ENCODE data around the gene BCAS1. TPM values are rescaled to one million over a fixed set of nuclear protein-coding genes. Genes with fewer than 3 reads are reported as not detected.

Gene BCAS1
- polyA plus RNA-seq, 4 donors = 2.8 to 5.3 (median 4.9) TPM

DNA sequence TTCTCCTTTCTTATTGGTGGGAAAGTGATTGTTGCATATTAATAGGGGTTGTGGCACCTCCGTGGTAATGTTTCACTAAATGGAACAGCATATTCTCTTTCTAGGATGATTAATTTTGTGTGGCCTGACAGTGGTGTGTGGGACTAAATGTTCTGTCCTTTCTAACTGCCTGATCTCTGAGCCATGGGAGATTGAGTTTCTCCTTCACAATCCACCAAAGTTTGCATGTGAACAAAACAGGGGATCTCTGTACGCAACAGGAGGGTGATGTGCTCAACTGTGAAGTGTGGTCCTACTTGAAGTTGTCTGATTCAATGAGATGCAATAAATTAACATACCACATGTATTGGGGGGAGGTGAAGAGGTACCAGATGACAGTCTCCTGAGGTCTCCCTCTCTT, 19.3 kb downstream of the BCAS1 start:
- no peak for DNase-seq (ENCODE audit: low read depth in 4 of 4, low spot score in 2 of 4)

- no peak for DNase-seq (ENCODE audit: low read depth in 4 of 4, low spot score in 2 of 4)
Observed at GRCh38 chr20:54048891-54049545, 21.4 kb downstream of the BCAS1 start.

DNA sequence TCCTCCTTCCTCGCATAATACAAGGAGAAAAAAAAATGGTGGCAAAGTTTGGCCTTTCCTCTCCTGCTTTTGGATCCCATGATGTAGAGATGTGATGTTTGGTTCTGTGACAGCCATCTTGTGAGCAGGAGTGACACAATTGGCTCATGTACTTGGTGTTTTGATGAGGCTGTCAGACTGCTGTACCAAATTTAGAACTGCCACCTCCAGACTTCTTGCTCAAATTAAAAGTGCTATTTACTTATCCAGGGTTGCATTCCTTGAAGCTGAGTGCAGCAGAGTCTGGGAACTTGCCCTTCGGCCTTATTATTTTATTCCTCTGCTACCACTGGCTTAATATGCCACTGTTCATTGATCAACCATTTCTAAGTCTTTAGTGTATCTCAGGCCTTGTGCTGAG, 21.9 kb downstream of the BCAS1 start:
- no peak for DNase-seq (ENCODE audit: low read depth in 4 of 4, low spot score in 2 of 4)

- no peak for DNase-seq (ENCODE audit: low read depth in 4 of 4, low spot score in 2 of 4)
Observed at GRCh38 chr20:54047720-54048119, 22.7 kb downstream of the BCAS1 start.

GRCh38 chr20:54047048-54047447, 23.3 kb downstream of the BCAS1 start:
- DNase-seq (ENCODE audit: low read depth in 4 of 4, low spot score in 2 of 4) = no peak

GRCh38 chr20:54044156-54044555, 26.2 kb downstream of the BCAS1 start:
- DNase-seq (ENCODE audit: low read depth in 4 of 4, low spot score in 2 of 4) = no peak

DNA sequence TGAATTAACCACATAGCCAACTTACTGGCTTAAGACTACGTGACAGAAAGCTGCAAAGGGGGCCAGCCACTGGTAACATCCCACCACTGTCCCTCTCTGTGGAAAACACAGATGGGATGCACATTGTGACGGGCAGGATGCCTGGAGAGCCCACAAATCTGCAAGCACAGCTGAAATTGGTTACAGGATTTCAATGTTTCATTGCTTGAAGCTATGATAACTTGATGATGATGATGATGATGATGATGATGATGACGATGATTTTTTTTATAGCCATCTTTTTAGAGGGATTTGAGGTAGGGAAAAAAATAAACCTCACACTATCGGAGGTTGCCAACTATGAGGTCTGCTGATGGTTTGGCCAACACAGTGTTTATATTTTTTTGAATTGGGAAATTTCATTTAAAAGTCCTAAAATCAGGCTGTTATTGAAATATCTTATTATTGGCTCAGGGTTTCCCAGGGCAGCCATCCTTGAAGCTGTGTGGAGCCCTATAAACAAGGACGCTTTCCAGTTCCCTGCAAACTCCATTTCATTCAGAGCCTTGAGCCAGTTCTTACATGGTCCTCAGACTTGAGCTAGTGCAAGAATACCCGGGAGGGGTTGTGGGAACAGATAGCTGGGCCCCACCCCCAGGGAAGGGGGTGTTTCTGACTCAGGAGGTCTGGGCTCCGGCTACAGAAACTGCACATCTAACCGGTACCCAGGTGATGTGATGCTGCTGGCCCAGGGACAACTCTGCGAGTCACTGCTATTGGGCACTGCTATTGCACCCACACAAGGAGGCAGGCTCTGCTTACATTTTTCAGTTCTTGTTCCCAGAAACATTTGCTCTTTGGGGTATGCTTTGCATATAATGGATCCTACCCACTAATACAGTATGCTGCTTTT, 27.1 kb downstream of the BCAS1 start:
- DNase-seq (ENCODE audit: low read depth in 4 of 4, low spot score in 2 of 4) = no peak

DNA sequence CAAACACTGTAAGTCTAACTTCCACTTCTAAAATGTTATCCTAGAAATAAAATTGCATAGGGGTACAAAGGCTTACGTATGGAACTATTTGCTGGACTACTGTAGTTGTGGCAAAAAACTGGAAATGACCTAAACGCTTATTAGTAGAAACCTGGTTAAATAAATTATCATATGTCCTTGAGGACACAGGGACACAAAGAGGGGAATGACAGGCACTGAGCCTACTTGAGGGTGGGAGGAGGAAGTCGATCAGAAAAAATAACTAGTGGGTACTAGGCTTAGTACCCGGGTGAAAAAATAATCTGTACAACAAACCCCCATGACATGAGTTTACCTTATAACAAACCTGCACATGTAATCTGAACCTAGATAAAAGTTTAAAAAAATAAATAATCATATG, 28.4 kb downstream of the BCAS1 start:
- DNase-seq (ENCODE audit: low read depth in 4 of 4, low spot score in 2 of 4) = no peak

DNA sequence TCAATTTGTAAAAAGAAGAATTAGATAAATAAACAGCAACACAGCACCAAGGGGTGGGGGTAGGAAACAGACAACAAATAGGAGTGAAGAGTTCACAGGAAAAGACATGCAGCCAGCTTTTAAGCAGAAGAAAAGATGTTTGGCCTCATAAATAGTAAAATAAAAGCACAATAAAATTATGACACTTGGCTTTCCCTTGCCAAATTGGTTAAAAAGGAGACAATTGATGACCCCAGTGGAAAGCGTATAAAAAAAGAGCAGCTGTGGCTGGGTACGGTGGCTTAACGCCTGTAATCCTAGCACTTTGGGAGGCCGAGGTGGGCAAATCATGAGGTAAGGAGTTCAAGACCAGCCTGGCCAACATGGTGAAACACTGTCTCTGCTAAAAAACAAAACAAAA, 29.1 kb downstream of the BCAS1 start:
- DNase-seq (ENCODE audit: low read depth in 4 of 4, low spot score in 2 of 4) = no peak

- DNase-seq (ENCODE audit: low read depth in 4 of 4, low spot score in 2 of 4) = no peak
Observed at GRCh38 chr20:54040531-54040930, 29.9 kb downstream of the BCAS1 start.

GRCh38 chr20:54038961-54039360, 31.4 kb downstream of the BCAS1 start:
- DNase-seq (ENCODE audit: low read depth in 4 of 4, low spot score in 2 of 4) = no peak

GRCh38 chr20:54037525-54037924, 32.9 kb downstream of the BCAS1 start:
- DNase-seq (ENCODE audit: low read depth in 4 of 4, low spot score in 2 of 4) = no peak

GRCh38 chr20:54029643-54030042, 40.8 kb downstream of the BCAS1 start:
- no peak for DNase-seq (ENCODE audit: low read depth in 4 of 4, low spot score in 2 of 4)

- DNase-seq (ENCODE audit: low read depth in 4 of 4, low spot score in 2 of 4) = no peak
Observed at GRCh38 chr20:54029176-54029575, 41.2 kb downstream of the BCAS1 start.

DNA sequence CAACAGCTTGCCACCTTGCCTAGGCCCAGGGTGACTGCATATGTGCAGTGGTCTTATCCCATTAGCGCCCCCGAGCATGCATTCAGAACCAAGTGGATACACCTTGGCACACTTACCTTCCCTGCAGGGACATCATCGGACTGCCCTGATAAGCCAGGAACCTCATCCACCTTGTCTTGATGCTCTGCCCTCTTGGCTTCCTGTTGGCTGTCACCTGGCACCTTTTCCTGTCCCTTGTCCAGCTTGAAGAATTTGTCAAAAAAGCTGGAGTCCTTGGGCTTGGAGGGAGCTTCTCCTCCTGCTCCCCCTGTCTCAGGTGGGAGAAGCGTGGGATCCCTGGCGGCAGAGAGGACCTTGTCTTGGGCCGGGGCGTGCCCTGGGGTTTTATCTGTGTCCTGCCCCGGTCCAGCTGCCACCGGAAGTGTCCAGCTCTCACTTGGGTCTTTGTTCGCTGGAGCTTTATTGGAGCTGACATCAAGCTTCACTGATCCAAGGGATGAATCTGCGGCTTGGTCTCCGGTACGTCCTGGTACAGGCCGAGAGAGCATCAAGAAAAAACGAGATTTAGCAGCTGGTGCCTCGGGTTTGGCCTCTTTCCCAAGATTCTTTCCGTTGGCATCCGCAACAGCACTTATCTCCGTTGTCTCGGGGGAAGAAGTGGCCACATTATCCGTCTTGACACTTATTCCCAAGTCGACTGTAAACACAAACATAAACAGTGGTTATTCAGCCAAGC, 42.0 kb downstream of the BCAS1 start:
- DNase-seq (ENCODE audit: low read depth in 4 of 4, low spot score in 2 of 4) = no peak

DNA sequence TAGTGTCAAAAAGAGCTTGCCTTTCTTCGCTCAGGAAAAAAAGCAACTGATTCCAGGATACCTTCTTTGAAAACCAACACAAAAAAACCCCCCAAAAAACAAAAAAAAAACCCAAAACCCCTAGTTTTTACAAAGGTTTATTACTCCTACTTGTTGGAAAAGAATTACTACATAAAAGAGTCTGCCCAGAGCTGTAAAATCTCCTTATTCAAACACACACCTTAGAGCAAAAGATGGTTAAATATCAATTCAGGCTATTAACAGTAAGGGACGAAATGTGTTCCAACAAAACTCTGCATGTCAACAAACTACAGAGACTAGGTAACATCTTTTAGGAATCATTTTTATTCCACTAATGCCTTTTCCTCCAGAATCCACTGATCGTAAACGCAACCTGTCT, 42.7 kb downstream of the BCAS1 start:
- DNase-seq (ENCODE audit: low read depth in 4 of 4, low spot score in 2 of 4) = no peak

DNA sequence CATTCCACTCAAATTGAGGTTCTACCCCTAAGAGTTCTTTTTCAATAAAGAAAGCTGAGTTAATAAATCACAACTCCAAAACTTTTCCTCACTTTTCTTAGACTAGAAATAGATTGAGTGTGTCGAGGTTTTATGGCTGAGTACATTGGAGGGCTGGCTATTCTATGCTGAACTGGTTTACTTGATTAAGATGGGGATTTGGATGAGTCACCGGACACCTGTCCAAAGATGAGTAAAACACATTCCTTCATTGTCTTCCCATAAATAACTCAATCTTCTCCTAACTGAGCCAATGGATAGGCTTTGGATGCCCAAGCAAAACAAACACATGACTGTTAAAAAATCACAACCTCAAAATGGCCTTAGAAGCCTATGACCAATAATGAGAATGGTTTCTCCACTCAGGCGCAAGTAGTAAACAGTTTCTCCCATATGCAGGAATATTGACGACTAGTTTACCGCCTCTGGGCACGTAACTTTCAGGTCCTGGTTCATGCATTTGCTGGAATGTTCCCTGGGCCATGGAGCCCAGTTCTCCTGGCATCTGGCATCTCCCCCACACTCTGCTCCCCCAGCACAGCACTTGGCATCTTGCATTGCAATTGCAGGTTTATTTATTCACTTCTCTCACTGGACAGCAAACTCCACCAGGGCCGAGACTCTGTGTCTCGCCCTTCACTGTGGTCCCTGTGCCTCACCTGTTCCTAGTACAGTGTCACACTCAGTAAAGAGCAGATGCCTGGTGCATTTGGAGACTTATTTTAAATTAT, 43.9 kb downstream of the BCAS1 start:
- no peak for DNase-seq (ENCODE audit: low read depth in 4 of 4, low spot score in 2 of 4)

- DNase-seq (ENCODE audit: low read depth in 4 of 4, low spot score in 2 of 4) = no peak
Observed at GRCh38 chr20:54025251-54025771, 45.1 kb downstream of the BCAS1 start.

DNA sequence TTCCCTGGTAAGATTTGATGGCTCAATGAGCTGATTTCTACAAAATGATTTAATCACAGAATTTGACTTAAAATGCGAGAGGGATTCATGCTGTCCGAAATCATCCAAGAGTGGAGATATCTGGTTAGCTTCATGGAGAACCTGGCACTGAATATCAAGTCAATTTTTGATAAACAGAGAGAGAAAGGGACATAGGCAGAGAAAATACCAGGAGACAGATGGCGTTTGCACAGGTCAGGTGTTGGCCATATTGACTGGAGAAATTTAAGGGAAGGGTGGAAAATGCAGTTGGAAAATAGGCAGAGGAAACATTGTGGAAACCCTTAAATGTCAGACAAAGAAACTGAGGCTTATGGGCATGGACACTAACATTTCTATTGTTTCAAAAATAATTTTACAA, 47.0 kb downstream of the BCAS1 start:
- no peak for DNase-seq (ENCODE audit: low read depth in 4 of 4, low spot score in 2 of 4)

DNA sequence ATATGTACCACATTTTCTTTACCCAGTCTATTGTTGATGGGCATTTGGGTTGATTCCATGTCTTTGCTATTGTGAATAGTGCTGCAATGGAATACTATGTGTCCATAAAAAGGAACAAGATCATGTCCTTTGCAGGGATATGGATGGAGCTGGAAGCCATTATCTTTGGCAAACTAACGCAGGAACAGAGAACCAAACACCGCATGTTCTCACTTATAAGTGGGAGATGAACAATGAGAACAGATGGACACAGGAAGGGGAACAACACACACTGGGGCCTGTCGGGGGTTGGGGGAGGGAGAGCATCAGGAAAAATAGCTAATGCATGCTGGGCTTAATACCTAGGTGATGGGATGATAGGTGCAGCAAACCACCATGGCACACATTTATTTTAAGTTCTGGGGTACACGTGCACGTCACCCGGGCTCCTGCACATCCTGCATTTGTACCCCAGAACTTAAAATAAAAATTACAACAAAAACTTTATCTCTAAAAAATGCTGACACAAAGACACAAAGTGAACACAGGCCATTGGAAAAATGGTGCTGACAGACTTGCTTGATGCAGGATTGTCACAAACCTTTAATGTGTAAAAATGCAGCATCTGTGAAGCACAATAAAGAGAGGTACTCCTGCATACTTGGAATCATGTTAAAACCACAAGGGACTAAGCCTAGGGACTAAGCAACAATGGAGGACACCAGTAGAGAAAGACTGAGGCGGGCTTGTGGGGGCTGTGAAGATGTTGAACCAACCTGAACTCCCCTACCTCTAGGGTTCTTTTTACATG, 48.8 kb downstream of the BCAS1 start:
- DNase-seq (ENCODE audit: low read depth in 4 of 4, low spot score in 2 of 4) = no peak

All from left renal cortex interstitium (tissue), 4 donors.